Pulmonary artery endothelial cell (primary cell): ENCODE measurements around the gene SDHA. TPM values are rescaled to one million over a fixed set of nuclear protein-coding genes. Genes with fewer than 3 reads are reported as not detected.

Experiments used
- DNase-seq: peaks from one replicate; pipeline ENCODE4 v3.0.0-alpha.2; 2011; ENCODE audit warnings: low read depth, low spot score
- total RNA-seq: library from RNA; depleted of rRNA; stranded (reverse); fragments of >200 nt; gene quantifications from 2 replicates; pipeline ENCODE4 v1.2.3, GENCODE V29; 2014

The SDHA gene
- total RNA-seq, 1 donor from 2014 or later, result 210 TPM

GRCh38 chr5:185095-186070 is 32.7 kb upstream of the SDHA start:
- DNase-seq, result no peak

- DNase-seq, result peak; percentile 20
Measured at GRCh38 chr5:186091-187041, 31.8 kb upstream of the SDHA start.

- DNase-seq, result no peak
Measured at GRCh38 chr5:187042-187431, 31.1 kb upstream of the SDHA start.

GRCh38 chr5:187617-188451 is 30.3 kb upstream of the SDHA start:
- no peak for DNase-seq

GRCh38 chr5:188488-189481 is 29.3 kb upstream of the SDHA start:
- peak; percentile 27 for DNase-seq

- DNase-seq, result no peak
Measured at GRCh38 chr5:189486-189885, 28.6 kb upstream of the SDHA start.

GRCh38 chr5:189976-190365 is 28.1 kb upstream of the SDHA start:
- DNase-seq, result no peak

- no peak for DNase-seq
Measured at GRCh38 chr5:190366-191035, 27.6 kb upstream of the SDHA start.

- DNase-seq, result no peak
Measured at GRCh38 chr5:191036-191948, 26.8 kb upstream of the SDHA start, which contains the start of gene LRRC14B. Gene LRRC14B (plus strand): TSS chr5:191495. CDS start chr5:191539, 44 bp downstream.

- no peak for DNase-seq
Measured at GRCh38 chr5:191949-192690, 26.0 kb upstream of the SDHA start.

GRCh38 chr5:192691-192969 is 25.5 kb upstream of the SDHA start:
- no peak for DNase-seq

GRCh38 chr5:192970-193831 is 24.9 kb upstream of the SDHA start:
- no peak for DNase-seq

- DNase-seq, result no peak
Measured at GRCh38 chr5:194102-194501, 24.0 kb upstream of the SDHA start.

GRCh38 chr5:194603-195209 is 23.4 kb upstream of the SDHA start:
- no peak for DNase-seq

GRCh38 chr5:195401-196160 is 22.5 kb upstream of the SDHA start:
- no peak for DNase-seq

- DNase-seq, result no peak
Measured at GRCh38 chr5:196350-196749, 21.8 kb upstream of the SDHA start.
